Muscle of back (tissue), 11 donors: Measurements from ENCODE around the gene ZNF618. TPM values are rescaled to one million over a fixed set of nuclear protein-coding genes. Genes with fewer than 3 reads are reported as not detected.
"Not testable (repeated sequence)": the region's sequence is repeated elsewhere in the genome, so short reads cannot be mapped to it uniquely, and the experiment has no call there.

ENCODE experiments used
- DNase-seq, 3 donors: peaks; one replicate each; pipeline versions ENCODE4 v3.0.0 to v3.0.0-alpha.2; 2013
- polyA plus RNA-seq, 10 donors: library from polyadenylated mRNA; unstranded; fragments of 120-200 nt; gene quantifications; one replicate each; pipeline ENCODE4 v1.2.1, GENCODE V29; 2013; ENCODE audit not compliant: insufficient read length in 10 of 10

Gene ZNF618
- polyA plus RNA-seq, 10 donors = 11.8 to 22.7 (median 14.6) TPM

DNA sequence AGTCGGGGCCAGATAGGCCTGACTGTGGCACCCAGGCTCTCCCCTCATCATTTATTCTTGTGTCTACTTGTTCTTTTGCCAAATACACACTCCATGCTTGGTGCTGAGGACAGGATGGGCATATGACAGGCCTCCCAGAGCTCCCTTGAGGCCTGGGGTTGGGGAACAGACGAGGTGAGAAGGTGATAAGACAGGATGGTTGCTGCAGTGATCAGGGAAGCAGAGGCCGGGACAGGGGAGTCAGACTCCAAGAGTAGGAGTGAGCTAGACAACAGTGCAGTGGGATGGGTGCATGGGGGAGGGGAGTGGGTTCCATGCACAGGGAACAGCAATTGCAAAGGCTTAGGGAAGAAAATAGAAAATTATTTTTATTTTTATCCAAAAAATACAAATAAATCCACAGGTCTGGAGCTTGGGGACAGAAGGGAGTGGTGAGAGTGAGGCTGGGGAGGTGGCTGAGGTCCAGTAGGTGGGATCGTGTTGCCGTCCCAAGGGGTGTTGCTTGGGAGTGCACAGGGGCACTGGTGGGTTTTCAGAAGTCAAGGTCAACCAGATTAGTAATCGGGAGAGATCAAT lies 205.4 kb downstream of the ZNF618 start:
- no peak for DNase-seq

DNA sequence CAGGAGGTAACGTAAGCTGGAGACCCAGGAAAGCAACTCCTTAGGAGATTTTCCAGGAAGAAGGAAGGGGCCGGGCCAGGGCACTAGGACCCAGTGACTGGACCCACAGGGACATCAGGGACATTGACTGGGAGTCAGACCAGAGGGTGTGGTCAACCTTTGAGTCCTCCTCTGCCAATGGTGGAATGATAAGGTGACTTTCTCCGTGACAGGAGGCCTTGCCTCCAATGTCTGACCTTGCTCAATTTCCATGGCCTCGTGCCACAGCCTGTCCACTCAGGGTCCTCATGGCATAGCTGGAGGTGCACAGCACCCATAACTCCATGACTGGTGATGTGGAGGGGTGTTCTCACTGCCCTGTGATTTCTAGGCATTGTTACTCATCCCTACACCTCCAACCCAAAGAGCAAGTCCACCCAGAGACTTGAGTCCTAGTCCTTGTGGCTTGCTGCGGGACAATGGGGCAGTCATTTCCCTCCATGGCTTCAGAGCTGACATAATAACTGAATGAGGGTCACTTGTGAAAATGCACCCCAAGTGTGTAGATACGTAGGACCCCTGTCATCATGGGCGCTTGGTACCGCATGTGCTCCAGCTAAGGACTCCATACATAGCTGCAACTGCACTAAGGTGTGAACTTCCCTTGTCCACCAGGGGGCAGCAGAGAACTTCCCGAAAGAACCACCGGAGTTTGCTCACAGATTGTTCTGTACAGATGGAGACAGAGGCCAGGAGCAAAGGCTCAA lies 206.1 kb downstream of the ZNF618 start:
- DNase-seq = peak; percentile 92 to 96 (median 94)

- not testable (repeated sequence) for DNase-seq
These were observed 206.8 kb downstream of the ZNF618 start for GRCh38 chr9:114082763-114083412.

GRCh38 chr9:114083666-114084065 lies 207.6 kb downstream of the ZNF618 start:
- no peak for DNase-seq

GRCh38 chr9:114084282-114085073 lies 208.4 kb downstream of the ZNF618 start:
- DNase-seq = peak in 2 of 3 donors; percentile 32 to 63

DNA sequence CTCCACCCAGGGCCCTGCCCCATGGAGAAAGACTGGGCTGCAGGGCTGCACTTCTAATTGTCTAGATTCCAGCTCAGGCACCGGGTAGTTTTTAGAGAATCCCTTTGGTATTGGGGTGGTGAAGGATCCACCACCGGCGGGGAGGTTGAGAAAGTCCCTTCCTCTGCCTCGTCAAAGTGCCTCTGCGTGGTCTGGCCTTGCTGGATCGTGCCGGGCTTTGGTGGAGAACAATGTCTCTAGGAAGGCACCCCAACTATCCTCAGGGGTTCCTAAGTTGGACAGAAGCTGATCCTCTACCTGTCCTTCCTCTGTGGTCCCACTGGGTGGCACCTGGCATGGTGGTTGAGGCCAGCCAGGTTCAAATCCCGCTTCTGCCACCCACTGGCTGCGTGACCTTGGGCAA lies 209.3 kb downstream of the ZNF618 start:
- no peak for DNase-seq

DNA sequence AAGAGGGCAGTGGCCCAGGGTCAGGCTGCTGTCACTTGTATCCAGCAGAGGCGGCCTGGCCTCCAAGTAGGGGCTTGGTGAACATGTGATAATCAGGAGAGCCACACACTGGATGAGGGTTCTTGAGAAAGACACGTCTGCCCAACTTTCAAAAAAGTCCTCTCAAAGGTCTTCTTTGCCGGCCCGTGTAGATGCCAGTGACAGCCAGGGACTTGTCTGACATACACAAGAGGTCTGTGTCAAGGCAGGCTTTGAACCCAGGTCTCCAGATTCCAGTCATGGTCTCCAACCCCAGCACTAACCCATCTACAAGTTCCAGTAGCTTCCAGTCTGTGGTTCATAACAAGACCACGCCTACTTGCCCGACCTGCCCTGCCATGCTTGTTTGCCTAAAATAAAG lies 209.9 kb downstream of the ZNF618 start:
- no peak for DNase-seq

DNA sequence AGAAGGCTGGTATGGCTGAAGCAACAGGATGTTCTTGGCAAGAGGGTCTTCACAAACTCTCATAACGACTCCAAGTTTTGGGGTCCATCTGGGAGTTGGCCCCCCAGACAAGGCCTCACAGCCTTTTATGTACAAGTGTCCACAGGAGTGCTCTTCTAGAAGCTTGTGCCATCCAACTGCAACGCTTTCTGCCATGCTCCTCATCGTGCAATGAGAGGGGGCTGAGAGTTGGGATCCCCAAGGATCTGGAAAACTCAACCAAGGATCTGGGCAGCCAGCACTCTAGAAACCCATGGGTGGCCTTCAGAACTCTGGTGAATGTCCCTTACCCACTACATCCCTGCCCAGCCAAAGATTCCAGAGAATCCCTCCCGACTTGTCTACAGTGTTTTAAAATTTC lies 210.5 kb downstream of the ZNF618 start:
- no peak for DNase-seq

- no peak for DNase-seq
These were observed 211.6 kb downstream of the ZNF618 start for GRCh38 chr9:114087721-114088120.

DNA sequence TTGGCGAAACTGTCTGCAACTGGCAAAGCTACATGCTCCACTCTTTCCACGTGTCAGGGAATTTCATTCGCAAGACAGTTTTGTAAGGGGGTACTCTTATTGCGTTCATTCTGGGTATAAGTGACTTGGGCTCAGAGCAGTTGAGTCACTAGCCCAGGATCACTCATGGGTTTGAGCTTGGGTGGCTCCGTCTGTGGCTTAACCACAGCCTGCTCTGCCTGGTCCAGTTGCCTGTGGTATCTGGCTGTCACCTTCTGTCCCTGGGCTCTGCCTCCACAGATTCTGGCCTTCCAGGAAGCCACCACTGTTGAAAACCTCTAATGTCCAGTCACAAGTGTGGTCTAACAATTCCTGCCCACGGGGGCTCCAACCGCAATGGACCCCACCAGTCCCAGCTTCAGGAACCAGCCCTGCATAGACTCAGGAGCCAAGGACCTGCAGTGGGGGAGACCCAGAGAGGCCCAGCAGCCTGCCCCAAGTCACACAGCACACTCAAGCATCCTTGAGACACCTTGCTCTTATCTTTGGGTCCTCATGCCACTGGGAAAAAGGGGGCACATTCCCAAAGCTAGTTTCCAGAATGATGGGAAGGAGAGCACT lies 212.6 kb downstream of the ZNF618 start:
- DNase-seq = no peak

- DNase-seq = no peak
These were observed 213.2 kb downstream of the ZNF618 start for GRCh38 chr9:114089206-114089840.

DNA sequence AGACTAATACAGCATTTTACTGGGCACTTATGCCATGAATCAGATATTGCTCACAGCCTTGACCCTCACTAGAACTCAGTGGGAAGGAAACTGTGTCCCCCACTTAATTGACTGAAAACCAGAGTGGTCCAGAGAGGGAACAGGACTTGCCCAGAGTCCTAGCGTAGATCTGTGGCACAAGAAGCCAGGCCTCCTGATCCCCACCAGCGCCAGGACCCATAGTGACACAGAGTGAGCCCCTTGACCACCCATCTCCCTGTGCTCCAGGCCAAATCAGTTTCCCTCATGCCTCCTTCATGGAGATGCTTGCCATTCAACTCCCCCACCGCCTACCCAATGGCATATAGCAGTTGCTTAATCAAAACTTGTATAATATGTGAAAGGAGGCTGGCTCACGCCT lies 214.7 kb downstream of the ZNF618 start:
- DNase-seq = no peak

DNA sequence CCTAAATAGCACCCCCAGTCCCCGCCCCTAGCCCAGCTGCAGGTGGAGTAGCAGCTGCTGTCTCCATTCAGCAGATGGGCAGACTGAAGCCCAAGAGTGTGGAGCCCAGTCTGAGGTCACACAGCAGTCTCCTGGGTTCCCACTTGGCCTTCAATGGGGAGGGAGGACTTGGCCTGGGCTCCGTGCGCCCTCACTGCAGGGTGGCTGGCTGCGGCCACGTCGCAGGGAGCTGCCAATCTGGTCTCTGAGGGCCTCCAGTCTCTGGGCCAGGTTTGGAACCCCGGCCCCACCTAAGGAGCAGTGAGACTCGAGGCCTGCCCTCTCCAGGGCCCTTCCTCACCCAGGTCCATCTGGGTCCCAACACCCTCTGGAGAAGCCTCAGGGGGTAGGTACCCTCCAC lies 215.6 kb downstream of the ZNF618 start:
- DNase-seq = no peak

- no peak for DNase-seq
These were observed 216.2 kb downstream of the ZNF618 start for GRCh38 chr9:114092336-114092735.

GRCh38 chr9:114093031-114093471 lies 216.9 kb downstream of the ZNF618 start:
- no peak for DNase-seq

DNA sequence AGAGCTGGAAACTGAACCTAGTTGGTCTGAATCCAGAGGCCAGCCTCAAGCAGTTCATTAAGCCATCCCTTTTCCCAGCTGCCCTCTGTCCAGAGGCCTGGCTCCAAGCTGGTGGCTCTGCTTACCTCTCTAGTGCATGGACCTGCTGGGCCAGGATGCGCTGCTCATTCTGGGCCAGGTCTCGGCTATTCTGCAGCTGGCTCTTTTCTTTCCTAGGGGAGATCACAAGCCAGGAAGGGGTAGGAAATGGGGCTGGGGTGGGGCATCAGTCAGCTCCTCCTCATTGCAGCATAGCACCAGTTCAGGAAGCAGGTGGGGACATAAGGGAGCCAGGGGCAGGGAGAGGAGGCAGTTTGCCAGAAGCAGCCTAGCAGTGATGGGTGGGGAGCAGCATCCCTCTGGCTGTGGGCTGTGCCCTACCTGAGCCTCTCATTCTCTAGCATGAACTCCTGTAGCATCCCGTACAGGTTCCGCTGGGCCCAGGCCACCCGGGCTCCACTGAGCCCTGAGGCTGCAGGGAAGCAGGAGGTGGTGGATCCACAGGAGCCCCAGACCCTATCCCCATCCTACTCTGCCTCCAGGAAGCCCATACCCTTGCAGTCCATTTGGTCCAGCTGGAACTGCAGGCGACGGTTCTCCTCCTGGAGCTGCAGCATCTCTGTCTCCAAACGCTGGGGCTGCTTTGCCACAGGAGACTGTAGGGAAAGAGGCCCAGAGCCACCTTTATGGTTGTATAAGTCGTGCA lies 217.8 kb downstream of the ZNF618 start:
- DNase-seq = no peak

DNA sequence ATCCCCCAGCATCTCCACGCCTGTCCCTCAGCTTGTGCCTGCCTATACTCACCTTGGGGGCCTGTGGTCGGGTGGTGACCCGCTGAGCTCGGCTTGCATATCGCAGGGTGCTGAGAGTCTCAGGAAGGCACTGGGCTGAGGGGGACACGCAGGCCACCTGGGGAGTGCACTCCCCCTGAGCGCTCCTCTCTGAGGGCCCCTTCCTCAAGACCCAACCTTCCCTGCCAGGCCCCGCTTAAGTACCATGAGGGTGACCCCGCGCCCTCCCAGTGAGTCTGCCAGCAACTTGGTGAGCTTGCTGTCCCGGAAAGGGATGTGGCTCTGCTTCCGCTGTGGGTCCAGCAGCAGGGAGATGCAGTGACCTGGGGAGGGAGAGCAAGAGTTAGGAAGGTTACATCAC lies 218.9 kb downstream of the ZNF618 start:
- DNase-seq = no peak

DNA sequence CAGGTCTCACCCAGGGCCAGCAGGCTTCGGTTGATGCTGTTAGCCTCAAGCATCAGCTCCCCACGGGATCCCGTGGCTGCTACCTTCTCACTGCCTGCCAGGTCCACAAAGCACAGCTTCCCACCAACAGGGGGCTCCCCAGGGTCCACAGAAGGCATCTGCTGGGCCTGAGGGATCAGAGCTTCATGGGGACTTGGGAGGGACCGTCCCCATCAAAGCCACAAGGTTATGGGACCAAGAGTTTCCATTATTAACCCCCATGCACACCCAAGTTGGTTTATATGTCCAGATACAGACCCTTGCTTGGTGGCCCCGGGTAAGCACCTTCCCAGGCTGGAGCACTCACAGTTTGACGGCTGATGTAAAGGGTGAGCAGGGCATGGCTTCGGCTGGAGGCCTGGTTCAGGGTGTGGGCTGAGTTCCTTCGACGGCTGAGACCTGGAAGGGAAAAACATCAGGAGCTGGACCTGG lies 220.0 kb downstream of the ZNF618 start:
- no peak for DNase-seq

GRCh38 chr9:114096866-114097612 lies 220.9 kb downstream of the ZNF618 start:
- DNase-seq = no peak

- DNase-seq = peak in 1 of 3 donors; percentile 49
These were observed 221.5 kb downstream of the ZNF618 start for GRCh38 chr9:114097613-114098020.
